ENCODE results near the gene DSCAM.

DNA sequence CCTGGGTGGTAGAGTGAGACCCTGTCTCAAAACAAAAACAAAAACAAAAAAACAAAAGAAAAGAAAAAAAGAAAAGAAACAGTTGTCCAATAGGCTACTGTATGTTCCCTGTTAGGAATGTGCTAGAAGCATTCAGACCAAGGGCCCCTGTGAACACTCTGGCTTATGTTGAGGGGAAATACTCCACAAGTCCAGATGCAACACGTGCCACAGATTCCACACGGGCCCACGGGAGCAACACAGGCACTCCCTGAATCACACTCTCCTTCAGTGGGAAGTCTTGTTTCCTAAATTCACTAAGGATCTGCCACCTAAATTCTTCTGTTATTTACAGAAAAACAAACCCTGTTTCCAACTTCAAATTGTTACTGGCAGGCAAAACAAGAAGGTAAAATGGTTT is 688.6 kb downstream of the DSCAM start:
- TF ChIP-seq TEAD4 (IDR thresholded peaks at IDR 0.05) (no peak), EP300 (IDR thresholded peaks at IDR 0.05; ENCODE audit: borderline replicate concordance) (no peak), YY1 (IDR thresholded peaks at IDR 0.05; ENCODE audit: low read depth) (no peak)
- TF ChIP-seq, protein P1, sequence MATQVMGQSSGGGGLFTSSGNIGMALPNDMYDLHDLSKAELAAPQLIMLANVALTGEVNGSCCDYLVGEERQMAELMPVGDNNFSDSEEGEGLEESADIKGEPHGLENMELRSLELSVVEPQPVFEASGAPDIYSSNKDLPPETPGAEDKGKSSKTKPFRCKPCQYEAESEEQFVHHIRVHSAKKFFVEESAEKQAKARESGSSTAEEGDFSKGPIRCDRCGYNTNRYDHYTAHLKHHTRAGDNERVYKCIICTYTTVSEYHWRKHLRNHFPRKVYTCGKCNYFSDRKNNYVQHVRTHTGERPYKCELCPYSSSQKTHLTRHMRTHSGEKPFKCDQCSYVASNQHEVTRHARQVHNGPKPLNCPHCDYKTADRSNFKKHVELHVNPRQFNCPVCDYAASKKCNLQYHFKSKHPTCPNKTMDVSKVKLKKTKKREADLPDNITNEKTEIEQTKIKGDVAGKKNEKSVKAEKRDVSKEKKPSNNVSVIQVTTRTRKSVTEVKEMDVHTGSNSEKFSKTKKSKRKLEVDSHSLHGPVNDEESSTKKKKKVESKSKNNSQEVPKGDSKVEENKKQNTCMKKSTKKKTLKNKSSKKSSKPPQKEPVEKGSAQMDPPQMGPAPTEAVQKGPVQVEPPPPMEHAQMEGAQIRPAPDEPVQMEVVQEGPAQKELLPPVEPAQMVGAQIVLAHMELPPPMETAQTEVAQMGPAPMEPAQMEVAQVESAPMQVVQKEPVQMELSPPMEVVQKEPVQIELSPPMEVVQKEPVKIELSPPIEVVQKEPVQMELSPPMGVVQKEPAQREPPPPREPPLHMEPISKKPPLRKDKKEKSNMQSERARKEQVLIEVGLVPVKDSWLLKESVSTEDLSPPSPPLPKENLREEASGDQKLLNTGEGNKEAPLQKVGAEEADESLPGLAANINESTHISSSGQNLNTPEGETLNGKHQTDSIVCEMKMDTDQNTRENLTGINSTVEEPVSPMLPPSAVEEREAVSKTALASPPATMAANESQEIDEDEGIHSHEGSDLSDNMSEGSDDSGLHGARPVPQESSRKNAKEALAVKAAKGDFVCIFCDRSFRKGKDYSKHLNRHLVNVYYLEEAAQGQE (IDR thresholded peaks at IDR 0.05; ENCODE audit: low read depth) = no peak
- TF ChIP-seq, protein P2, sequence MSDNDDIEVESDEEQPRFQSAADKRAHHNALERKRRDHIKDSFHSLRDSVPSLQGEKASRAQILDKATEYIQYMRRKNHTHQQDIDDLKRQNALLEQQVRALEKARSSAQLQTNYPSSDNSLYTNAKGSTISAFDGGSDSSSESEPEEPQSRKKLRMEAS (IDR thresholded peaks at IDR 0.05) = no peak
- TF ChIP-seq, protein P3, sequence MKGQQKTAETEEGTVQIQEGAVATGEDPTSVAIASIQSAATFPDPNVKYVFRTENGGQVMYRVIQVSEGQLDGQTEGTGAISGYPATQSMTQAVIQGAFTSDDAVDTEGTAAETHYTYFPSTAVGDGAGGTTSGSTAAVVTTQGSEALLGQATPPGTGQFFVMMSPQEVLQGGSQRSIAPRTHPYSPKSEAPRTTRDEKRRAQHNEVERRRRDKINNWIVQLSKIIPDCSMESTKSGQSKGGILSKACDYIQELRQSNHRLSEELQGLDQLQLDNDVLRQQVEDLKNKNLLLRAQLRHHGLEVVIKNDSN (IDR thresholded peaks at IDR 0.05) = no peak

Data from Ishikawa (cell line).